ENCODE results near the gene DNAJC24.

DNAJC24 gene

DNA sequence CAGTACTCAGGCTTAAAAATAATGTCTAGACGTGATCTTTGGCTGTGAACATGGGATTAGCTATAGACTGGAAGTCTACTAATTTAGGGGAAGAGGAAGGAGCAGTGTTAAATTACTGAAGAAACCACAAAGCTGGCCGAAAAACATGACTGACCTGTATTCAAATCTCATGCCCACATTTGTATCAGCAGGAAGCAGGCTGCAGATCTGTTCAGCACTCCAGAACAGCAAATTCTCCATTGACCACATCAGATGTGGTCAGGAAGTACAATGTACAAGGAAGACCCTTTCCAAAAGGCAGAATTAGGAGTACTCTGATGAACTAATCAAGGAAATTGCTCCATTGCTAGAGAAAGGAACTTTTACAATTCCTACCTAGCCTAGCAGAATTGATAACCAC lies 31.9 kb upstream of the DNAJC24 start:
- no peak overlapping the region for H3K4me3 ChIP-seq (replicated peaks; ENCODE audit: low read depth, low read length)
- TF ChIP-seq, protein P1, sequence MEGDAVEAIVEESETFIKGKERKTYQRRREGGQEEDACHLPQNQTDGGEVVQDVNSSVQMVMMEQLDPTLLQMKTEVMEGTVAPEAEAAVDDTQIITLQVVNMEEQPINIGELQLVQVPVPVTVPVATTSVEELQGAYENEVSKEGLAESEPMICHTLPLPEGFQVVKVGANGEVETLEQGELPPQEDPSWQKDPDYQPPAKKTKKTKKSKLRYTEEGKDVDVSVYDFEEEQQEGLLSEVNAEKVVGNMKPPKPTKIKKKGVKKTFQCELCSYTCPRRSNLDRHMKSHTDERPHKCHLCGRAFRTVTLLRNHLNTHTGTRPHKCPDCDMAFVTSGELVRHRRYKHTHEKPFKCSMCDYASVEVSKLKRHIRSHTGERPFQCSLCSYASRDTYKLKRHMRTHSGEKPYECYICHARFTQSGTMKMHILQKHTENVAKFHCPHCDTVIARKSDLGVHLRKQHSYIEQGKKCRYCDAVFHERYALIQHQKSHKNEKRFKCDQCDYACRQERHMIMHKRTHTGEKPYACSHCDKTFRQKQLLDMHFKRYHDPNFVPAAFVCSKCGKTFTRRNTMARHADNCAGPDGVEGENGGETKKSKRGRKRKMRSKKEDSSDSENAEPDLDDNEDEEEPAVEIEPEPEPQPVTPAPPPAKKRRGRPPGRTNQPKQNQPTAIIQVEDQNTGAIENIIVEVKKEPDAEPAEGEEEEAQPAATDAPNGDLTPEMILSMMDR (IDR thresholded peaks at IDR 0.05; ENCODE audit: low read depth, low read length, missing control alignments), result no peak
- no peak for DNase-seq (ENCODE audit: extremely low read depth, low read depth)

DNA sequence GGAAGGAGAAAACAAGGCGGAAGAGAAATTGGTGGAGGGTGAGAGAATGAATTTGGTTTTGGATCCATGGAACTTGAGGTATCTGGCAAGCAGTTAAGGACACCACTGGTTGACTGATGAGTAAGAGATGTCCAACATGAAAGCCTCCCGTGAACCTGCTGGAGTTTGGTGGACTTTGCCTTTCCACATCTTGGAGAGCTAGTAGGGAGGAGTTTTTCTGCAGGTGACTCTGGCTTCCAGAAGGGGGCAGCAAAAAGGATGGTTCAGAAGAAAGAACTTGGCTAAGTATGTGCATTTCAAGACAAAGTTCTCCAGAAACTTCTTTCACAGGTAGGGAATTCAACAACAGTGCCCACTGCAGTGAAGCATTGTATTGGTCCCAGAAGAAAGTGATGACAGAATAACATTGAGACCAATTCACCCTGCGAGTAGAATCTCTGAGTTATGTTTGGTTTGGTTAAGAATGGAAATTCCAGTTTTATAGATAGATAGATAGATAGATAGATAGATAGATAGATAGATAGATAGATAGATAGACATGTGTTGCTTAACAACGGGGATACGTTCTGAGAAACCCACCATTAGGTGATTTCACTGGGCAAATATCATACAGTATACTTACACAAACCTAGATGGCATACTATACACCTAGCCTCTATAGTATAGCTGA lies 28.6 kb upstream of the DNAJC24 start:
- TF ChIP-seq, protein P1 (IDR thresholded peaks at IDR 0.05; ENCODE audit: low read depth, low read length, missing control alignments), result peak; percentile 68
- no peak for DNase-seq (ENCODE audit: extremely low read depth, low read depth)

DNA sequence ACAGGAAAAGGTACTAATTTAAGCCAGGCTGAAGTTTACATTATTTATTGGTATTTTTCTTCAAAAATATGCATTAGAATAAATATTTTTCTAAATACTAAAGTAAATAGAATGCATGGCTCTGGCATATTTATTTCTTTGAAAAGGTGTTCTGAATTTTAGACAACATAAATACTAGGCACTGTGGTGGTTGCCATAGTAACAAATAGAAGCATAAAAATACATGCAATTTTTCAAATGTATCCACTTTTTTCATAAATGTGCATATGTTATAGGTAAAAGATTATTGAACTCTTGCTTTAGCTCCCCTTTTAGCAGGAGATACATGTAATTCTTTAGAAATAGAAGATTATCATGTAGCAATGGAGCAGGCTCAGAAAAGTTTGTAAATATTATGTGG lies 18.5 kb upstream of the DNAJC24 start:
- TF ChIP-seq, protein P1 (IDR thresholded peaks at IDR 0.05; ENCODE audit: low read depth, low read length, missing control alignments), result no peak
- H3K4me3 ChIP-seq (replicated peaks; ENCODE audit: low read depth, low read length), result no peak overlapping the region
- DNase-seq (ENCODE audit: extremely low read depth, low read depth), result no peak

More for the DNA sequence above, 28.6 kb upstream of the DNAJC24 start:
- no peak overlapping the region for H3K4me3 ChIP-seq (replicated peaks; ENCODE audit: low read depth, low read length)

DNA sequence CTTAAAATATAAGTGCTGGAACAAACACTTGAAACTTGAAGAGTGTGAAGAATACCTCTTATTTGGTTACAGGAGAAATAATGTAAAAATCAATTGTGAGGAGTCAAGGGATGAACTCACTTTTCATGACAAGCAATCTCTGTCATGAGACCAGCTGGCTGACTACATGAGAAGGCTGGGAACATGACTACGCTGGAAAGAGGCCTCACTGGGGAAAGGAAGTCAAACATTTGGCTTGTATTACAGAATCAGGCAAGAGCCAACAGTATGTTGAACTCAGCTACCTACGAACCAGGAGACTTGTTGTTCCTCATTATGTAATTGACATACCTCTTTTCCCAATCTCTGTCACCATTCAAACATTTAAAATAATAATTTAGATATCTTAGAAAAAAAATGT lies 14.5 kb upstream of the DNAJC24 start:
- H3K4me3 ChIP-seq (replicated peaks; ENCODE audit: low read depth, low read length), result no peak overlapping the region
- TF ChIP-seq, protein P1 (IDR thresholded peaks at IDR 0.05; ENCODE audit: low read depth, low read length, missing control alignments), result no peak
- DNase-seq (ENCODE audit: extremely low read depth, low read depth), result no peak

DNA sequence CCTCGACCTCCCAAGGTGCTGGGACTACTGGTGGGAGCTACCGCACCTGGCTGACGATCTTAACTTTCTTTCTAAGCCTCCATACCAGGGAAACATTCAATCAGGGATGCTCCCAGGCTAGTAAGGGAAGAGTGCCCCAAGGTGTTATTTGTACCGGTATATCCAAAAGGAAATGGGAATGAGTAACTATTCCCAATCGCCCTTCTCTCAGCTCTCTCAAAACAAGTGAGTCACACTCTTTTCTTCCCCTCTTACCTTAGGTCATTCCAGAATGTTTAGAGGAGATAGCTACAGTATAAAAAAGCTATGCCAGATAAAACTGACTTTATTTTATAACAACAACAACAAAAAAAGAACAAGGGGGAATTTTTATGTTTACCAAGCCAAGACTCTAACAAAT lies 13.8 kb upstream of the DNAJC24 start:
- TF ChIP-seq, protein P1 (IDR thresholded peaks at IDR 0.05; ENCODE audit: low read depth, low read length, missing control alignments), result no peak
- DNase-seq (ENCODE audit: extremely low read depth, low read depth), result no peak
- no peak overlapping the region for H3K4me3 ChIP-seq (replicated peaks; ENCODE audit: low read depth, low read length)

DNA sequence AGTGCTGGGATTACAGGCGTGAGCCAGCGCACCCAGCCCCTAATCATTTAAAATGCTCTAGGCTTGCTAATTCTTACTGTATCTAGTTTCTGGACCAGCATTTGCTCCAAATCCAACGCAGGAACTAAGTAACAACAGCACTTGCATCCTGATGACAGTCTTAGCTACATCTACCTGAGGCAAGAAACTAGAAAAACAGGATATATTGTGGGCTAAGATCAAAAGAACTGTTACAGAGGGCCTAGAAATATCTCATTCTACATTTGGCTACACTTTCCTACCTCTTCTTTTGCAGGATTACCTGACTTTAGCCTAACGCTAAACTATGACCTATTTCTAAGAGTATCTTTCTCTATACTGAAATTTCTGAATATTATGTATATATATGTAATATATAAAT lies 7.9 kb upstream of the DNAJC24 start:
- TF ChIP-seq, protein P1 (IDR thresholded peaks at IDR 0.05; ENCODE audit: low read depth, low read length, missing control alignments), result no peak
- no peak for DNase-seq (ENCODE audit: extremely low read depth, low read depth)
- H3K4me3 ChIP-seq (replicated peaks; ENCODE audit: low read depth, low read length), result no peak overlapping the region

DNA sequence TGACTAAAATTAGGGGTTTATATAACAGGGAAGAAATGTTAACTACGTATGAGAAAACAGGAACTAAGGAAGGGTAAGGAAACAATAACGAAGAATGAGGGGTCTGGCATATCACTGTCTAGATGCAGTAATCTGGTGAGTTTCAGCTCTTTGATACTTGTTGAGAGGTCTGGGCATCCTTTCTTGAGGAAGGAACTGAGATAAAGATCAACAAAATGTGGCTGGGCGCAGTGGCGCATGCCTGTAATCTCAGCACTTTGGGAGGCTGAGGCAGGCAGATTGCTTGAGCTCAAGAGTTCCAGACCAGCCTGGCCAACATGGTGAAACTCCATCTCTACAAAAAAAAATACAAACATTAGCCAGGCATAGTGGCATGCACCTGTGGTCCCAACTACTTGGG lies 2.9 kb upstream of the DNAJC24 start:
- no peak for DNase-seq (ENCODE audit: extremely low read depth, low read depth)
- no peak overlapping the region for H3K4me3 ChIP-seq (replicated peaks; ENCODE audit: low read depth, low read length)
- TF ChIP-seq, protein P1 (IDR thresholded peaks at IDR 0.05; ENCODE audit: low read depth, low read length, missing control alignments), result no peak

Data from HFF-Myc (cell line).